NCI-H1694 (cell line): Measurements from ENCODE around the gene IL13.
"Not testable (repeated sequence)": the region's sequence is repeated elsewhere in the genome, so short reads cannot be mapped to it uniquely, and the experiment has no call there.

ENCODE experiments used
- DNase-seq: peaks from one replicate; lab custom pipeline; 2025; lab: John Stamatoyannopoulos, UW

Gene IL13

GRCh38 chr5:132688536-132689339, 30.8 kb downstream of the IL13 start:
- no peak for DNase-seq

GRCh38 chr5:132689513-132689912, 31.5 kb downstream of the IL13 start:
- DNase-seq: no peak

- no peak for DNase-seq
Observed at GRCh38 chr5:132690156-132690555, 32.2 kb downstream of the IL13 start.

- not testable (repeated sequence) for DNase-seq
Observed at GRCh38 chr5:132691755-132692631, 34.0 kb downstream of the IL13 start.

GRCh38 chr5:132692632-132692967, 34.6 kb downstream of the IL13 start:
- DNase-seq: no peak

- DNase-seq: no peak
Observed at GRCh38 chr5:132695956-132696355, 38.0 kb downstream of the IL13 start.

GRCh38 chr5:132704875-132705274, 46.9 kb downstream of the IL13 start:
- no peak for DNase-seq

GRCh38 chr5:132708645-132709044, 50.7 kb downstream of the IL13 start:
- DNase-seq: no peak
